CD4-positive, alpha-beta memory T cell (primary cell): ENCODE measurements around the gene MT1A. TPM values are rescaled to one million over a fixed set of nuclear protein-coding genes. Genes with fewer than 3 reads are reported as not detected.
A peak's percentile ranks its signal among the peaks of the same experiment; 100 is the strongest.

ENCODE experiments used
- CTCF ChIA-PET: fragments of 350-600 bp; sonication (Branson Sonifier 250); formaldehyde crosslinking; loops from one replicate; lab custom pipeline; 2021; ENCODE audit warnings: inconsistent platforms; ENCODE audit not compliant: partially characterized antibody; lab: Charles Lee
- POLR2A ChIA-PET: fragments of 350-600 bp; sonication (Branson Sonifier 250); formaldehyde crosslinking; loops from one replicate; lab custom pipeline; 2021; ENCODE audit not compliant: partially characterized antibody; lab: Charles Lee
- DNase-seq, 5 donors: peaks; one replicate each; pipeline versions ENCODE4 v3.0.0 to v3.0.0-alpha.2; 2020 to 2022; ENCODE audit warnings: mixed read lengths in 1 of 5
- H3K27ac ChIP-seq: one replicate; pipeline ENCODE4 v1.7.0; 2013; ENCODE audit warnings: low read depth, low read length
- H3K27me3 ChIP-seq: 2 replicates; pipeline ENCODE4 v1.7.0; 2013; ENCODE audit warnings: mild to moderate bottlenecking, low read length, moderate library complexity; ENCODE audit not compliant: insufficient read depth
- H3K36me3 ChIP-seq: 2 replicates; pipeline ENCODE4 v1.7.0; 2013; ENCODE audit warnings: mild to moderate bottlenecking, low read length, moderate library complexity; ENCODE audit not compliant: insufficient read depth
- H3K4me1 ChIP-seq: 2 replicates; pipeline ENCODE4 v1.7.0; 2013; ENCODE audit warnings: mild to moderate bottlenecking, low read length, moderate library complexity; ENCODE audit not compliant: insufficient read depth
- H3K4me3 ChIP-seq, 2 donors: one replicate each; pipeline ENCODE4 v1.7.0; 2013; ENCODE audit warnings: low read length in 2 of 2, mild to moderate bottlenecking in 1 of 2
- H3K9me3 ChIP-seq, 2 donors: one replicate each; pipeline ENCODE4 v1.7.0; 2013; ENCODE audit warnings: low read length in 2 of 2, control low read depth in 1 of 2; ENCODE audit not compliant: control insufficient read depth in 1 of 2
- H3K27ac Mint-ChIP-seq, 7 donors: one replicate each; pipeline ENCODE4 v1.8.0; 2020 to 2021; ENCODE audit warnings: mixed read lengths in 7 of 7, mild to moderate bottlenecking in 6 of 7, inconsistent platforms in 3 of 7, moderate library complexity in 3 of 7
- H3K27me3 Mint-ChIP-seq, 2 donors: one replicate each; pipeline ENCODE4 v1.8.0; 2020 to 2021; ENCODE audit warnings: mixed read lengths in 2 of 2
- H3K36me3 Mint-ChIP-seq, 2 donors: one replicate each; pipeline ENCODE4 v1.8.0; 2020 to 2021; ENCODE audit warnings: mixed read lengths in 2 of 2, inconsistent platforms in 1 of 2, mild to moderate bottlenecking in 1 of 2
- H3K4me1 Mint-ChIP-seq, 4 donors: one replicate each; pipeline ENCODE4 v1.8.0; 2020 to 2021; ENCODE audit warnings: mixed read lengths in 4 of 4, mild to moderate bottlenecking in 1 of 4
- H3K4me3 Mint-ChIP-seq, 8 donors: one replicate each; pipeline ENCODE4 v1.8.0; 2020 to 2021; ENCODE audit warnings: mixed read lengths in 8 of 8, mild to moderate bottlenecking in 7 of 8, moderate library complexity in 6 of 8, inconsistent platforms in 3 of 8
- H3K9me3 Mint-ChIP-seq, 8 donors: one replicate each; pipeline ENCODE4 v1.8.0; 2020 to 2021; ENCODE audit warnings: mixed read lengths in 8 of 8, mild to moderate bottlenecking in 5 of 8, inconsistent platforms in 3 of 8, moderate library complexity in 1 of 8
- intact Hi-C: fragments of 100-400 bp; cut with micrococcal nuclease; formaldehyde crosslinking; loops from one replicate; pipeline ENCODE4 v1.15.1; 2023
- polyA plus RNA-seq, 2 donors: library from polyadenylated mRNA; unstranded; fragments of 300-500 nt; fragmentation: Illumina TruSeq; gene quantifications; one replicate each; pipeline ENCODE4 v1.2.3, GENCODE V29; 2021
- total RNA-seq, 2 experiments: library from RNA; stranded (reverse); gene quantifications; one replicate each; pipeline ENCODE4 v1.2.3, GENCODE V29; 2021

The MT1A gene
- total and polyA plus RNA-seq, 4 experiments from 2014 or later, result not detected

- H3K4me1 Mint-ChIP-seq, result peaks cover 13 to 33% (median 20%) of the 10 kb centered on the region in 4 donors
- no peaks in the 10 kb centered on the region for H3K36me3 ChIP-seq
- ChIA-PET CTCF (no interaction called here), POLR2A (interaction anchor here (1.5 kb wide), 1 partner anchor 13 kb away, joined by 3 read pairs; no protein-coding TSS in a partner anchor)
- no peaks in the 10 kb centered on the region for H3K9me3 Mint-ChIP-seq
- peak overlapping the region in 1 of 7 donors; percentile 41 for H3K27ac Mint-ChIP-seq
- no peak overlapping the region for H3K4me3 ChIP-seq
- peaks cover 25% of the 10 kb centered on the region for H3K4me1 ChIP-seq
- no peak overlapping the region for H3K27ac ChIP-seq
- intact Hi-C loops, result no loop called here
- DNase-seq, result no peak
- peaks cover 25 to 61% of the 10 kb centered on the region in 2 donors for H3K27me3 Mint-ChIP-seq
- no peaks in the 10 kb centered on the region for H3K36me3 Mint-ChIP-seq
- H3K27me3 ChIP-seq, result peaks cover 35% of the 10 kb centered on the region
- H3K4me3 Mint-ChIP-seq, result no peak overlapping the region
- no peaks in the 10 kb centered on the region for H3K9me3 ChIP-seq
These were observed 8.9 kb upstream of the MT1A start for GRCh38 chr16:56629531-56629930.

- intact Hi-C loops, result no loop called here
- CTCF ChIA-PET, result interaction anchor here (0.9 kb wide), 1 partner anchor 26 kb away, joined by 3 read pairs; no protein-coding TSS in a partner anchor
- no peaks in the 10 kb centered on the region for H3K9me3 Mint-ChIP-seq
- Histone ChIP-seq H3K4me3 (no peak overlapping the region), H3K9me3 (no peaks in the 10 kb centered on the region), H3K27me3 (peaks cover 41% of the 10 kb centered on the region), H3K4me1 (peaks cover 26% of the 10 kb centered on the region), H3K27ac (no peak overlapping the region), H3K36me3 (no peaks in the 10 kb centered on the region)
- H3K4me3 Mint-ChIP-seq, result no peak overlapping the region
- no peak for DNase-seq
- peaks cover 30 to 63% of the 10 kb centered on the region in 2 donors for H3K27me3 Mint-ChIP-seq
- peaks cover 15 to 35% (median 22%) of the 10 kb centered on the region in 4 donors for H3K4me1 Mint-ChIP-seq
- no peak overlapping the region for H3K27ac Mint-ChIP-seq
- H3K36me3 Mint-ChIP-seq, result no peaks in the 10 kb centered on the region
- POLR2A ChIA-PET, result interaction anchor here (0.6 to 1.5 kb wide), 3 partner anchors 12 to 301 kb away, joined by 3 read pairs; no protein-coding TSS in a partner anchor
These were observed 8.3 kb upstream of the MT1A start for GRCh38 chr16:56630134-56630533.

GRCh38 chr16:56631197-56631596 is 7.3 kb upstream of the MT1A start:
- POLR2A ChIA-PET, result interaction anchor here (1.3 kb wide), 1 partner anchor 300 kb away, joined by 3 read pairs; no protein-coding TSS in a partner anchor
- Histone ChIP-seq H3K4me3 (no peak overlapping the region), H3K27me3 (peaks cover 37% of the 10 kb centered on the region), H3K27ac (no peak overlapping the region), H3K36me3 (no peaks in the 10 kb centered on the region), H3K4me1 (peaks cover 26% of the 10 kb centered on the region), H3K9me3 (no peaks in the 10 kb centered on the region)
- CTCF ChIA-PET, result interaction anchor here (0.9 kb wide), 1 partner anchor 27 kb away, joined by 3 read pairs; no protein-coding TSS in a partner anchor
- peaks cover 37 to 63% of the 10 kb centered on the region in 2 donors for H3K27me3 Mint-ChIP-seq
- peaks cover 10 to 35% (median 19%) of the 10 kb centered on the region in 4 donors for H3K4me1 Mint-ChIP-seq
- no peaks in the 10 kb centered on the region for H3K9me3 Mint-ChIP-seq
- no peaks in the 10 kb centered on the region for H3K36me3 Mint-ChIP-seq
- intact Hi-C loops, result no loop called here
- no peak for DNase-seq
- peak overlapping the region in 2 of 8 donors; percentile 55 to 82 for H3K4me3 Mint-ChIP-seq
- H3K27ac Mint-ChIP-seq, result no peak overlapping the region

GRCh38 chr16:56631832-56632155 is 6.7 kb upstream of the MT1A start:
- peaks cover 24% of the 10 kb centered on the region for H3K4me1 ChIP-seq
- H3K4me3 Mint-ChIP-seq, result peak overlapping the region; percentile 24 to 82 (median 68)
- H3K27ac Mint-ChIP-seq, result no peak overlapping the region
- no peak overlapping the region for H3K27ac ChIP-seq
- no peaks in the 10 kb centered on the region for H3K9me3 ChIP-seq
- POLR2A ChIA-PET, result no interaction called here
- CTCF ChIA-PET, result no interaction called here
- H3K4me3 ChIP-seq, result no peak overlapping the region
- peaks cover 35% of the 10 kb centered on the region for H3K27me3 ChIP-seq
- no peak for DNase-seq
- H3K4me1 Mint-ChIP-seq, result peaks cover 9 to 41% (median 17%) of the 10 kb centered on the region in 4 donors
- intact Hi-C loops, result no loop called here
- no peaks in the 10 kb centered on the region for H3K36me3 Mint-ChIP-seq
- H3K36me3 ChIP-seq, result no peaks in the 10 kb centered on the region
- H3K9me3 Mint-ChIP-seq, result no peaks in the 10 kb centered on the region
- H3K27me3 Mint-ChIP-seq, result peaks cover 42 to 67% of the 10 kb centered on the region in 2 donors

GRCh38 chr16:56632156-56632847 is 6.2 kb upstream of the MT1A start, which contains the start of gene MT1M:
MT1M (plus strand) TSS chr16:56632659; CDS start chr16:56632732, 73 bp downstream.
- Mint-ChIP-seq H3K27ac (no peak within 1 kb of the TSS), H3K4me1 (peaks cover 9 to 46% (median 18%) of the 10 kb centered on the region in 4 donors), H3K27me3 (peaks cover 47 to 68% of the 10 kb centered on the region in 2 donors), H3K9me3 (no peaks in the 10 kb centered on the region), H3K4me3 (peak within 1 kb of the TSS; percentile 55 to 82 (median 70)), H3K36me3 (no peaks in the 10 kb centered on the region)
- no peaks in the 10 kb centered on the region for H3K36me3 ChIP-seq
- no peak for DNase-seq
- H3K9me3 ChIP-seq, result no peaks in the 10 kb centered on the region
- H3K4me1 ChIP-seq, result peaks cover 24% of the 10 kb centered on the region
- intact Hi-C loops, result no loop called here
- ChIA-PET CTCF (no interaction called here), POLR2A (no interaction called here)
- peaks cover 35% of the 10 kb centered on the region for H3K27me3 ChIP-seq
- H3K27ac ChIP-seq, result no peak within 1 kb of the TSS
- no peak within 1 kb of the TSS for H3K4me3 ChIP-seq

- DNase-seq, result no peak
- H3K4me3 ChIP-seq, result no peak overlapping the region
- H3K36me3 Mint-ChIP-seq, result no peaks in the 10 kb centered on the region
- H3K27ac ChIP-seq, result no peak overlapping the region
- CTCF ChIA-PET, result interaction anchor here (0.9 to 1.2 kb wide), 2 partner anchors 9 to 11 kb away, joined by 3 read pairs; no protein-coding TSS in a partner anchor
- no peaks in the 10 kb centered on the region for H3K36me3 ChIP-seq
- H3K27me3 Mint-ChIP-seq, result peaks cover 51 to 74% of the 10 kb centered on the region in 2 donors
- peaks cover 26% of the 10 kb centered on the region for H3K4me1 ChIP-seq
- peak overlapping the region in 7 of 8 donors; percentile 17 to 71 (median 55) for H3K4me3 Mint-ChIP-seq
- POLR2A ChIA-PET, result no interaction called here
- H3K27me3 ChIP-seq, result peaks cover 40% of the 10 kb centered on the region
- intact Hi-C loops, result no loop called here
- peaks cover 12 to 52% (median 21%) of the 10 kb centered on the region in 4 donors for H3K4me1 Mint-ChIP-seq
- H3K9me3 ChIP-seq, result no peaks in the 10 kb centered on the region
- no peak overlapping the region for H3K27ac Mint-ChIP-seq
- H3K9me3 Mint-ChIP-seq, result no peaks in the 10 kb centered on the region
These were observed 5.6 kb upstream of the MT1A start for GRCh38 chr16:56632848-56633365.

GRCh38 chr16:56633535-56633934 is 4.9 kb upstream of the MT1A start:
- Histone ChIP-seq H3K27ac (no peak overlapping the region), H3K27me3 (peaks cover 46% of the 10 kb centered on the region), H3K4me1 (peaks cover 27% of the 10 kb centered on the region), H3K36me3 (no peaks in the 10 kb centered on the region), H3K9me3 (no peaks in the 10 kb centered on the region), H3K4me3 (no peak overlapping the region)
- no peaks in the 10 kb centered on the region for H3K9me3 Mint-ChIP-seq
- POLR2A ChIA-PET, result interaction anchor here (1.3 kb wide), 1 partner anchor 24 kb away, joined by 4 read pairs; the partner anchor contains the start of gene MT1F
- H3K27me3 Mint-ChIP-seq, result peaks cover 55 to 75% of the 10 kb centered on the region in 2 donors
- intact Hi-C loops, result no loop called here
- H3K36me3 Mint-ChIP-seq, result no peaks in the 10 kb centered on the region
- peak overlapping the region in 2 of 8 donors; percentile 15 to 46 for H3K4me3 Mint-ChIP-seq
- H3K27ac Mint-ChIP-seq, result peak overlapping the region in 1 of 7 donors; percentile 19
- DNase-seq, result no peak
- CTCF ChIA-PET, result interaction anchor here (0.9 to 1.2 kb wide), 2 partner anchors 9 to 10 kb away, joined by 3 read pairs; no protein-coding TSS in a partner anchor
- peaks cover 14 to 55% (median 24%) of the 10 kb centered on the region in 4 donors for H3K4me1 Mint-ChIP-seq
